ENCODE data around the gene CEP112.
"Not testable (repeated sequence)": the region's sequence is repeated elsewhere in the genome, so short reads cannot be mapped to it uniquely, and the experiment has no call there.

The CEP112 gene

DNA sequence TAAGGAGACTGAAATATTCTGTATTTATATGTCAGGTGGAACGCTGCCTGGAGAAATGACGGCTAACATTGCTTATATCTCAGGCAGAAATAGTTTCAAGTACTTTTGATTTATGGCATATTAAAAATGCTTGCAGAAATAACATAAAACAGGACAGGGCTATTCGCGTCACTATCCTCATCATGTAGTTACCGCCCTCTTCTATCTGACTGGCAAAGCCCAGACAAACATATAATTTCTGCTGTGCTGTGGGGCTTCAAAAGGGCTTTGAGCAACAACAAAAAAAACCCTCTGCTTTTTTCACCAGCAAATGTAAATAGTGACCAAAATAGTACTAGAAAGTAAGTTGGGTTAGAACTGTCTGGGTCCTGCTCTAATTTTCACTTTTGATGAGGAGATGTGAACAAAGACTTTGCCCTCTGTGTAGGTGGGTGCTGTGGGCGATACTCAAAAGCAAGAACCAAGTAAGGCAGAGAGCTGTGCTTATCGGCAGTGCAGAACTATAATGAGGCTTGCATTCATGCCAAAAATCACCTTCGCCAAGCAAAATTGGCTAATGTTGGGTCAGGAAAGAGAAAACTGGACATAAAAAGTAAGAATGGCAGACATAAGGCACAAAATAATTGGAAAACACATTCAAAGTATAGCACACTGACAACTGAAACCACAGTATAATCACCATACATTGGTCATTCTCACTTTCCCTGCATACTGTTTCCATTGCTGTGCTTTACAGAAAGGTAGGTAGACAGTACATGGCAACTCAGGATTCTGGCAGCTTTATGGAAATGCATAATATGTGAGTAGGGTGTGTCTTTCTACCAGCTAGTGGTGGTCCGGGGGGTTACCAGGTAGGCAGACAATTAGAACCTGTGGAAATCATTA, 479.3 kb downstream of the CEP112 start:
- DNase-seq = no peak

DNA sequence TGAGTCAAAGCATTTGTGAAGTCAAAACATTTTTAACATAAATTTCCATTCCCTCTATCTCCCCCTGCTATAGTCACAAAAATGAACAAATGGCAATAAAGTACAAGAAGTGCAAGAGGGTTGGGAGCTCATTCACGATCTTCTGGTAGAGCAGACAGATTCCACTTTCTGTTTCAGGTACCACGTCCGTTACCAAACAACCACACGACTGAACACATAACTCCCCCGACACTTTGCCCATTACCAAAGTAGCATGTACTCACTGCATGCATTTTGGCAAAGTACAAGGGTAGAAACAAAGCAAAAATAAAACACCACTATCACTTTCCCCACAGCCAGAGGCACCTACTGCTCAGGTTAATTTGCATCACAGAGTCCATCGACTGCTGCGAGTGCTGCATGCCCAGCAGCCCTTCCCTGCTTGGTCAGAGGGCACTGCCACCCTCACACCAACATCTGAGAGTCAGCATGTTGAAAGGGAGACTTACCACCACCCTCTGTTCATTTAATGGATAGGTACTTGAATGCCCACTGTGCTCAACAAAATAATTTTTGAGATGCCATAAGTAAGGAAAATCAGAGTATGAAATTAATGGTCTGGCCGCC, 480.2 kb downstream of the CEP112 start:
- DNase-seq = no peak

DNA sequence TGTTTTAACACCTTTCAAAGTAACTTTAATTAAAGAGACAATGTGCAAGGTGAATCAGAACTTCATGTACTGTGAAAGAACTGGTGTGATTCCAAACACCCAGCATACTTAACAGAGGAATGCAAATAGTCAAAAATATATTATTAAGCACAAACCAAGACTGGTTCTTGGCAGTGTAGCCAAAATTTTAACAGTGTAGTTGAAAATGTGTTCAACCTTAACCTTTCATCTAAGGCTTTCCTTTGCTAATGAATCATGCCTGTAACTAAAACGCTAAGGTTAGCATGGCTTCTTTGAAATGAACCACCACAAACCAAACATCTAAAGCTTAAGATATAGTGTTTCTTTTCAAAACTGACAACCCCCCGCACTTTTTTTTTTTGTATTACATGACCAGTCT, 484.2 kb downstream of the CEP112 start:
- DNase-seq = no peak

DNA sequence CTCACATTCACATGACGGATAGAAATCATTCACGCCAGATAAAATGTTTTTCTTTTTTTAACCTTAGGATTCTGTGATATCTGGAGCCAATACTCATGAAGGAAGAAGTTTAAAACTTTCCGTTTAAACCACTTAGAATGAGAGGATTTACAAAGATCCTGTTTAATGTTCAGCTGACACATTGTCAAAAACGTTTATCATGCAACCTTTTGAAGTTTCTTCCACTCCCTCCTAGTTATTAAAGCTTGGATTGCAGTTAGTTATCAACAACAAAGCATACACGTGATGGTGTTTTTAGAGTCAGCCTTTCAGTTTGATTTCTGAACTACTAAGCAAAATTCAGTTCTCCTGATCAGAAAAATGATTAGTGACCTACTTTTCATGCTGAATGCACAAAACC, 487.2 kb downstream of the CEP112 start:
- DNase-seq = no peak

DNA sequence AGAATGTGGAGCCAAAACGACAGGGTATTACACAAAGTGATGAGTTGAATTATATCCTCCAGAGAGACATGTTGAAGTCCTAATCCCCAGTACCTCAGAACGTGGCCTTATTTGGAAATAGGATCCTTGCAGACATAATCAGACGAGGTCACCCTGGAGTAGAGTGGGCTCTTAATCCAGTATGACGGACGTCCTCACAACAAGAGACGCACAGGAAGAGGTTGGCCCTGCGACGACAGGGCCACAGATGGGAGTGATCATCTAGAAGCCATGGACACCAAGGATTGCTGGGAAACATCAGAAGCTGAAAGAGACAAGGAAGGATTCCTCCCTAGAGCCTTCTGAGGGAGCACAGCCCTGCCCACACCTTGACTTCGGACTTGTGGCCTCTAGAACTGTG, 488.0 kb downstream of the CEP112 start:
- DNase-seq = no peak

DNA sequence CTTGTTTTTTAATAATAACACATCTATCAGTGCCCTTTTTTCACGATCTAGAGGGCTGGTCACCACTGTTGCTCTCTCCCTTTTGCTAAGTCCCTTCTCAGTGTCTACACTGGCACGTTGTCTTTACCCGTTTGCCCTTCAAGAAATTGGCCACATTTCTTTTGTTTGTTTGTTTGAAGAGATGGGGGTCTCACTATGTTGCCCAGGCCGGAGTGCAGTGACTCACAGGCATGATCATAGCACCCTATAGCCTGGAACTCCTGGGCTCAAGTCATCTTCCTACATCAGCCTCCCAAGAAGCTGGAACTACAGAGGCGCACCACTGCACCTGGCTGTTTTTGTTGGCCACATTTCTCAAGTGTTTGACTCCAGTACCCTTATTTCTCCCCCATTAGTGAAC, 492.5 kb downstream of the CEP112 start:
- DNase-seq = no peak

DNA sequence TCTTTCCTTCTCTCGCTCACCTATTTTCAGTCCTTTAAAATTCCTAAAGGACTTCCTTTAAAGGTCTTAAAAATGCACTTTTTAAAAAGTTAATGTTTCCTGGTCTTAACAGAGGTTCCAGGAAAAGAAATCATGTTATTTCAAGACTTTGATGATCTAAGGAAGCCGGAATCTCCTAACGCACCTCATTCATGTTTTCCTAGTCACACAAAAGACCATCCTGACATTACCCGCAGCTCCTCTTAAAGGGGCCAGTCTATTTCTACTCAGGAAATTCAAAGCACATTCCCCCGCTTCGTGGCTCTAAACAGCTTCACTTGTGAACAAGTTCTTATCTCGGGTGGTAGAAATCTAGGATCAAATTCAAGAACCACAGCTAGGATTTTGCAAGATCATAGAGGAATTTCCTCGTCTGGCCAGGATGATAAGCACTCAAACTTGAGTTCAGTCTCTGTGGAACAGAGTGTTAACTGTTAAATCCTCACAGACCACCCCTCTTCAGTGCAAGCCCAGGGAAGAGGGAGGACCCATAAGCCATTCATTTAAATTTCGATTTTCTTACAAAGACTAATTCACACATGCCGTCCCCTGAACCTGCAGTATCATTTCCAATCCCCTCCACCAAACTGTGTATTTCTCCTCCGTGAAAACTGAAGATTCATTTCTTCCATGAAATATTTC, 493.4 kb downstream of the CEP112 start:
- no peak for DNase-seq

DNA sequence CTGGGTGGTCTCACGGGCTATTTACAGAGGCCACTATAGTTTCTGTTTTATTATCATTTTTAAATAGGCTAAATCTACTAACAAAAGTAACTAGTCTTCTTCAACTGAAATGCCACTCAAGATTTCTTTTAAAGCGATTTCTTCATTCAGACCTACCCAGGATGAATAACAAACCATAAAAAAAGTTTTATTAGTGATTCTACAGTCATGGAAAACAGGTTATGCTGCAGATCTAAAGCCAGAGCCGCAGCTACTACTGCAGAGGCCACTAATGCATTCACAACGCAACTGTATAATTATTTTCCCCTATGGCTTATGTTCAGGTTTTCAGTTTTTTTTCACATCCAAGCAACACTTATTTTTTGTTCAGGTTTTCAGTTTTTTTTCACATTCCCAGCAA, 494.3 kb downstream of the CEP112 start:
- no peak for DNase-seq

DNA sequence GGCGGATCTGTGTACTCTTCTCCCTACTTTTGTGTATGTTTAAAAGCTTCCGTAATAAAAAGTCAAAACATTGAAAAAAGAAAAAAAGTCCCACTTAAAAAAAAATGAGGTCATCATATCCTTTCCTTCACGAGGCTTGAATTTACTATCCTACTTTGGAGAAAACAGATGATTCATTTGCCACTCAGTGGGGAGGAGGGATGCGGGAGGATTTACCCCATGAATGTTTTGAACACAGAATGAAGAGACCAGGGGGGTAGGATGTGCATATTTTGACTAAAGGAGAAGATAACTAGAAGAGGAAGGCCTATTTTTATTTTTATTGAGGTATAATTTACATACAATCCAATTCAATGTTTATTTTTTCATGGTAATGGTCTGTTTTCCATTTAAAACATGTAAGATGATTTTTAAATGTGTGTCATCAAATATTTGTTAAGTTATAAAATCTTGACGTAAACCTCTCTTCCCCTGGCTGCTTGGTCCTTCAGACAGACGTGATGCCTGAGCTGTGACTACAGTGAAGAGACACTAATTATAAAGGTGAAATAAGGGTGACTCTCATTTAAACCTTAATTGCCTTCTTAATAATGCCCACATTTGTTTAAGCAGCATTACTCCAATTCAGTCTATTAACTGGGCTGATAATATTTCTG, 495.1 kb downstream of the CEP112 start:
- DNase-seq = no peak

DNA sequence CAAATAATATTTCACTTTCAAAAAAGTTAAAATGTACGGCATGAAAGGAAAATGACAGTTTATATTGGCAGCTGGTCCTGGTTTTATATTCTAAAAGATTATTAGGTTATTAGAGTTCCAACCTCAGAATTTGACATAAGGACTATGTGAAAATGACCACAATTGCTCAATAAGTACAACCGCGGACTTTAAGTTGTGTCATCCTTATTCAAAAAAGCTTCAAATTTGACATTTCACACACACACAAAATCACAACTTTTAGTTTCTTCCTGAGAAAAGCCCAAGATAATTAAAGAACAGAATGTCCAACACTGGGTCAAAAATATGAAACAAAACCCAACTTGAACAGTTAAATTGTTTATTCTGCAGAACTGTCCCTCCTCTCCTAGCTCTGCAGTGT, 497.3 kb downstream of the CEP112 start:
- no peak for DNase-seq

DNA sequence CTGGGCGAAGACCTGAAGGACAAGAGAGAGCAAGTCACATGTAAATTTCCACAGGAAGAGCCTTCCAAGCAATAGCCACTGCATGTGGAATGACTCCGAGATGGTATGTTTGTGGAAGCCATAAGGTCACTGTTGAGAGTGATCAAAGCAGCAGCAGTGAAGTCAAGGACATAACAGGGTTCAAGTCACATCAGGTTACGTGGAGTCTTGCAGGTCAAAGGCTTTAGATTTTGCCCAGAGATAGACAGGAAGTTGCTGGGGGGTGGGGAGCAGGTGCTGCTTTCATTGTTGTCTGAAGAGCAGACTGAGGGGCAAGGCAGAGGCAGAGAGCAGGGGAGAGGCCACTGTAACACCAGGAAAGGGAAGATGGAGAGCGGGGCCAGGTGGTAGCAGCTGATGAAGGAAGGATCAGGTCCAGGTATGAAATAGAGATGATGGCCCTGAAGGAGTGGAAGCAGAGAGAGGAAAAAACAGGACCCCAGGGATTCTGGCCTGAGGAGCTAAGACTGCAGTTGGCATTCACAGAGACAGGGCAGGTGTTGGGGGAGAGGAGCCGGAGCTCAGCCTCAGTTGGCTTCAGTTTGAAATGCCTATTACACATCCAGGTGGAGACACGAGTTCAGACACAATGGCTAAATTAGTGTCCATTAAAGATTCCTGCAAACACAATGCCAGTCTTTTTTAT, 501.2 kb downstream of the CEP112 start:
- no peak for DNase-seq

DNA sequence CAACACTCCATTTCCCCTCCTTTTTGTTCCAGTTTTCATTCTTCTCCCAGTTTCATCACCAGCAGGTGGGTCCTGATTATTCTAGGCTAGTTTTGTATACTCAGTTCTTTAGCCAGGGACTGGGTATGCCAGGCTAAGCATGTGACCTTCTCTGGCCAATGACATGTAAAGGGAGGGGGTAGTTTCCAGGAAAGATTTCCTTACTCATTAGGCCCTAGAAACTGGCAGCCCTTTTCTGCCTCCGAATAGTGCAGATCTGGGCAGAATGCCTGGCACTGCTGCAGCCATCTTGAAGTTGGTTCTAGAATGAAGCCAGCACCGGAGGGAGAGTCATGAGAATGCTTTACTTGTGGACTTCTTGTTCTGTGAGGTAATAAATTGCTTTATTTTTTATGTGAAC, 503.6 kb downstream of the CEP112 start:
- DNase-seq = no peak

DNA sequence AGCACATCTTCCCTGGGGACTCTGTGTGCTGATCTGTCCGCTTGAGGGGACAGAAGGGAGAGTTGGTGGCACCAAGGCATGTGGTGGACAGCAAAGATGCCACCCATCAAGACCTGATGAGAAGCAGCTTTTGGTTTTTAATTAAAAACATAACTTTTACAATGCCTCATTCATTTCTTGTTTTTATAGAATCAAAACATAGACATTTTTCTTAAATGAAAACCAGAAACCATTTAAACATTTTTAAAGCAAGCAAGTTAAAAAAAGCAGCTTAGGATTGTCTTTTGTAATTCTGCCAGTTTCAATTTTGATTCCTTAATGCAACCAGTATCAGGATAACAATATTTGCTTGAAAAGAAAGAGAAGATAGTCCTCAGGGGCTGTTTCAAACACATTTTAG, 506.8 kb downstream of the CEP112 start:
- no peak for DNase-seq

DNA sequence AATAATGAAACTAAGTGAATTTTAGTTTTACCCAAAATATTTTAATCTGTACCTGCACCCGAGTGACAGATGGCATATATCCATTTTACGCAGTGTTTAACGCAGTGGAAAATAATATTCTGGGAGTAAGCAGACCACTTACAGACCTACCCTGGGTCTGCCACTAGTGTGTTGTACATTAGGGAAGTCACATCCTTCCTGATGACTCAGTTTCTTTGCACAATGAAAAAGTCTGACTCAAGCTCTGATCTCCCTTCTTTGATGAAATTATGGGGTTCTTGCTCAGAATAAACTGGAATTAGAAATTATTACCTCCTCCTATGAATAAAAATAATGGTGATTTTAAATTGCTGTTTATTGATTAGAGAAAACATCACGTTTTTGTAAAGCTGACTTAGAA, 507.3 kb downstream of the CEP112 start:
- no peak for DNase-seq

DNA sequence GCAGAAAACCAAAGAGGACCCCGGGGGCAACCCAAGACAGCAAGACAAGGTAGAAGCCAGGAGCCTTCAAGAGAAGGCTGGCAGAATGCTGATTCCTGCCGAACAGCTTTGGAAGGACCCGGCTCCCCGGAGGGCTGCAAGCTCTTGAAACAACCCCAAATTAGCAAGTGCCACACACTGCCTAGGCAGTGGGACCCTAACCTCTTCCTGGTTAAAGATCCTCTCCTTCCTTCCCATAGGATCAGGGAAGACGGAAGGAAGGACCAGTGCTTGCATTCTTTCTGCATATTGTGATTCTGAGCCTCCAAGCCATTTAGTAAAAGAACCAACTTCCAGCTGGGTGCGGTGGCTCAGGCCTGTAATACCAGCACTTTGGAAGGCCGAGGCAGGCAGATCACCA, 508.5 kb downstream of the CEP112 start:
- no peak for DNase-seq

DNA sequence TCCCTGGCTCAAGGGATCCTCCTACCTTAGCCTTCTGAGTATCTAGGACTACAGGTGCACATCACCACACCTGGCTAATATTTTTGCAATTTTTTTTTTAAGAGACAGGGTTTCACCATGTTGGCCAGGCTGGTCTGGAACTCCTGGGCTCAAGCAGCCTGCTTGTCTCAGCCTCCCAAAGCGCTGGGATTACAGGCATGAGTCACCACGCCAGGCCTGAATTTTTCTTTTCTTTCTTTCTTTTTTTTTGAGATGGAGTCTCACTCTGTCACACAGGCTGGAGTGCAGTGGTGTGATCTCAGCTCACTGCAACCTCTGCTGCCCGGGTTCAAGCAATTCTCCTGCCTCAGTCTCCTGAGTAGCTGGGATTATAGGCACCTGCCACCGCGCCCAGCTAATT, 510.2 kb downstream of the CEP112 start:
- DNase-seq = not testable (repeated sequence)

DNA sequence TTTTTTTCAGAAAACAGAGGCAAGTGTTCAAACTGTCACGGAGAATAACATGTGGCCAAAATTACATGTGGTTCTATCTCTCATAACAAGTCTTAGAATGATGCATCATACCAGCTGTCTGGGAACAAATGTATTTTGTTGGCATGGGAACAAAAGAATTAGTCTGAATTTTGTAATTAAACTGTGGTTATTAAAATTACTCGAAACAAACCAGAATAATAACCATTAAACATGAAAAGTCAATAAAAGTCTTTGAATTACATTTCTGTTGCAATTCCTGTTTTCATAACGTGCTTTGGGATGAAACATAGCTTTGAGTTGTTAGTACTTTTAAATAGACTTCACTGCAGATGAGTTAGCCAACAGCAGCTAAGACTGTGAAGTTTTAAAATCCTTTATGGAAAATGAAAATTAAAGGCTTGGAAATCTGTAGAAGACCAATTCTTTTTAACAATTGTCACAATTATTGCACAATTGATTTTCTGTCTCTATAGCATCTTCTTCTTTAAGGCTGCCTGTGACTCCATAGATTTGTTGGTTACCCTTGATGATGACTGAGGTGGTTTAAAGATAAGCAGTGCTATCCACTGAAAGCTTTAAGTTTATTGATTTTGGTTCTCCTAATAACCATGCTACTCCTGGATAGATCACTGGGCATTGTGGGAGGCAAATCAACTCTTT, 512.6 kb downstream of the CEP112 start:
- DNase-seq = no peak

DNA sequence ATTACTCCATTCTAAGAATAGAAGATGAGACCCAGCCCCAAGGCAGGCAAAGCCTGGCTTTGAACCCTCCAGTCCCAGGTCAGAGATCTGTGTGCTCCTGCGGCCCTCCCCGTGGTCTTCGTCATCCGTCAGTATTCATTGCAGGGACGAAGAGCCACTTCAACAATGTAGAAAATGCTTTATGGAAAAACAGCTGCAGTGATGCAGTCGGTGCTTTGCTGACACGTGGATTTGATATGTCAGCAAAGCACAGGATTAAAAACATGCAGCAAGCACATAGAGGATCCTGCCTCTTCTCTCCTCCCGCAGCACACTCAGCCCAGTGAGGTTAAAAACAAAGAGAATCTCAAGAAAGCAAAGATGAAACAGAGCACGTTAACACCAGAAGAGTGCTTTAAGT, 513.4 kb downstream of the CEP112 start:
- DNase-seq = no peak

DNA sequence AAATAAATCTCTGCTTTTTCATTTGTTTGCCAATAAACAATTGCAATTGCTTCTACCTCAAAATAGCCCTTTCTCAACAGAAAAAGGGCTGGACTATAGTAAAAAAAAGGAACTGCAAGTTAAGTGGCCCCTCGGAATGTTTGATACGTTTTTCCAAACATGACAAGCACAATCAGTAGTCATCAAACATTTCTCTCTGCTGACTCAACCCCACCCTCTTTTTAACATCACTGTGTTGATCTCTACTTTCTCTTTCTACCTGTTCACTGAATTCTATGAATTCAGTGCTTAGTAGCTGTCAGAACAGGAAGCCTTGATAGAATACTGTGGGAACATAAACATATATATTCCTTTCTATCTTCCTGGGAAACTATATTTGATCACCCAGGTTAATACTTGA, 514.0 kb downstream of the CEP112 start:
- DNase-seq = no peak

DNA sequence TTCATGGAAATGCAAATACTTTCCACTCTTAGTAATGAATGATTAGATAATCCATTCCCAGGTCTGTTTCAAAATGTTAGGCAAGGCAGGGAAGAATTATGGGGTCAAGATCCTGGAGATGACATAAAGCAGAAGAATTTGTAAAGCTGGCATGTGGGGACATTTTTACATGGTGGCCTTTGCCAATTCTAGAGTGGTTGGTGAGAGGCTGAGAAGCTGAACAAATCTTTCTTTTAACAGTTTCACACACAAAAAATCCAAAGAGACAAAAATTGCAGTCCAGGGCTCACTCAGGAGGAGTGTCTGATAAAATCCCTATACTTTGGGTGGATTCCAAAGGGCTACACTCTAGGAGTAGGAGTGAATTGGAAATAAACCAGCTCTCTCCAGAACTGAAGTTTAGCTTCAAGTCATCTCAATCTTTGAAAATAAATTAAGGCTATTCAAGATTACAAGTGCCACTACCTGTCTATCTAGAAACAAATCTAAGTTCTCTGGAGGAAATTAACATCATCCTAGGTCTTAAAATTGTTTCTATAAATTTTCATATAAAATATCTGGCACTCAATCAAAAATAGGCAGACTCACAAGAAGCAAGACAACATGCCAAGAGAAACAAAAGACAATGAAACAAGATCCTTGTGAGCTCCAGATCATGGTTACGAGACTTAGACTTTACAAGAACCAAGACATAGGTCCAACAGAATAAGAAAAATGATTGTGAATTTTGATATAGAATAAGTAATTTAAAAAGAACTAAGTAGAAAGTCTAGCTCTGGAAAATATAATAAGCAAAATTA, 517.5 kb downstream of the CEP112 start:
- DNase-seq = no peak

DNA sequence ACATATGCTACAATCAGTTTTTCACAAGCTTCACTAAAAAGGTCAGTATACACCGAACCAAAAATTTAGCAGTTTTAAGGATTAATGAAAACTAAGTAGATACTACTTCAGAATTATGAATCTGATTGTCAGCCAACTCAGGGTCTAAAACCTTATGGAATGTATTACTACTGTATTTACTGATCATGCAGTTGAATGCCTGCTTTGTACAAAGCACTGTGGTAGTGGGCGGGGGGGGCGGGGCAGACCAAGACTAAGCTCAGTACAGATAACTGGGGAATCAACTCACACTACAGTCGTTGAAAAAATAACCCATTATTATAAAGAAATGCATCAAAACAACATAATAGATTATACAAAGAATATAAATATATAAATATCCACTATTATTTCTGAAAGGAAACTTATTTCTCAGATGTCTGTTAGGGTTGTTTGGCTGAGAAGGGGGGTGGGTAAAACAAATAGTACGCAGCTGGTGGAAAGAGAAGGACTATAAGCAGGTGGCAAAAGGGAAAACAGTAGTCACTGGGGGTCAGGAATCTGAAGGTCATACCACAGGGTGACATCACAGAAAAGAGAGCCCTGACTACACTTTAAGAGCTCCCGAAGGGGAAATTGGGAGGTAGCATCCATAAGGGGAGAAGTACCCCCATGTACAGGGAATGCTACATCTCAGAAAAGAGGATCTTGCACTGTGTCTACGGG, 521.1 kb downstream of the CEP112 start:
- no peak for DNase-seq

Measured in NCI-H526 (cell line).